Lower leg skin (tissue), 3 donors: ENCODE measurements around the gene C22orf23.
"Not testable (repeated sequence)": the region's sequence is repeated elsewhere in the genome, so short reads cannot be mapped to it uniquely, and the experiment has no call there.

ENCODE experiments used
- POLR2A ChIP-seq, 2 donors: fragments of 450-650 bp; IDR thresholded peaks; one replicate each; pipeline ENCODE4 v1.6.1; 2016 to 2017; ENCODE audit warnings: antibody characterized with exemption in 2 of 2, mild to moderate bottlenecking in 1 of 2, moderate library complexity in 1 of 2
- TF ChIP-seq, protein P1 (sequence below), 3 donors: fragments of 450-650 bp; IDR thresholded peaks; one replicate each; pipeline ENCODE4 v1.5.1; 2016; ENCODE audit warnings: antibody characterized with exemption in 3 of 3, mild to moderate bottlenecking in 3 of 3, moderate library complexity in 2 of 3

DNA sequence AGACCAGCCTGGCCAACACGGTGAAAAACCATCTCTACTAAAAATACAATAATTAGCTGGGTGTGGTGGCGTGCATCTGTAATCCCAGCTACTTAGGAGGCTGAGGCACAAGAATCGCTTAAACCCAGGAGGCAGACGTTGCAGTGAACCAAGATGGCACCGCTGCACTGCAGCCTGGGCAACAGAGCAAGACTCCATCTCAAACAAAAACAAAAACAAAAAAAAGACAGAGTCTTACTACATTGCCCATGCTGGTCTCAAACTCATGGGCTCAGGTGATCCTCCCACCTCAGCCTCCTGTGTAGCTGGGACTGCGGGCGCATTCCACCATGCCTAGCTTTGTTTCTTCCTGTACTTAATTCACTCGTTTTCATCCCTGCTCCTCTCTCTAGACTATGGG lies 22.6 kb upstream of the C22orf23 start:
- TF ChIP-seq, protein P1, sequence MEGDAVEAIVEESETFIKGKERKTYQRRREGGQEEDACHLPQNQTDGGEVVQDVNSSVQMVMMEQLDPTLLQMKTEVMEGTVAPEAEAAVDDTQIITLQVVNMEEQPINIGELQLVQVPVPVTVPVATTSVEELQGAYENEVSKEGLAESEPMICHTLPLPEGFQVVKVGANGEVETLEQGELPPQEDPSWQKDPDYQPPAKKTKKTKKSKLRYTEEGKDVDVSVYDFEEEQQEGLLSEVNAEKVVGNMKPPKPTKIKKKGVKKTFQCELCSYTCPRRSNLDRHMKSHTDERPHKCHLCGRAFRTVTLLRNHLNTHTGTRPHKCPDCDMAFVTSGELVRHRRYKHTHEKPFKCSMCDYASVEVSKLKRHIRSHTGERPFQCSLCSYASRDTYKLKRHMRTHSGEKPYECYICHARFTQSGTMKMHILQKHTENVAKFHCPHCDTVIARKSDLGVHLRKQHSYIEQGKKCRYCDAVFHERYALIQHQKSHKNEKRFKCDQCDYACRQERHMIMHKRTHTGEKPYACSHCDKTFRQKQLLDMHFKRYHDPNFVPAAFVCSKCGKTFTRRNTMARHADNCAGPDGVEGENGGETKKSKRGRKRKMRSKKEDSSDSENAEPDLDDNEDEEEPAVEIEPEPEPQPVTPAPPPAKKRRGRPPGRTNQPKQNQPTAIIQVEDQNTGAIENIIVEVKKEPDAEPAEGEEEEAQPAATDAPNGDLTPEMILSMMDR (IDR thresholded peaks at IDR 0.05) = not testable (repeated sequence)
- not testable (repeated sequence) for TF ChIP-seq POLR2A (IDR thresholded peaks at IDR 0.05)
